Activated CD8-positive, alpha-beta T cell treated with anti-CD3 and anti-CD28 coated beads, Interleukin-2, amount 10 ng/mL, durations not matched to agents 7 days and 5 days (primary cell): ENCODE measurements around the gene GHRL. TPM values are rescaled to one million over a fixed set of nuclear protein-coding genes. Genes with fewer than 3 reads are reported as not detected.

Experiments
- ATAC-seq: fragments of 150-1000 bp; cut with Tn5 transposase; one replicate; pipeline ENCODE4 v1.10.0; 2021; ENCODE audit warnings: moderate library complexity
- CTCF ChIA-PET: fragments of 350-600 bp; sonication (Branson Sonifier 250); formaldehyde crosslinking; loops from one replicate; lab custom pipeline; 2021; ENCODE audit warnings: antibody characterized with exemption; lab: Charles Lee
- POLR2A ChIA-PET: fragments of 350-600 bp; sonication (Branson Sonifier 250); formaldehyde crosslinking; loops from one replicate; lab custom pipeline; 2021; ENCODE audit warnings: antibody characterized with exemption; lab: Charles Lee
- DNase-seq: peaks from one replicate; pipeline ENCODE4 v3.0.0-alpha.2; 2020
- H3K27ac Mint-ChIP-seq: one replicate; pipeline ENCODE4 v1.8.0; 2021; ENCODE audit warnings: mild to moderate bottlenecking, mixed read lengths
- H3K27me3 Mint-ChIP-seq: one replicate; pipeline ENCODE4 v1.8.0; 2021; ENCODE audit warnings: low read depth, mixed read lengths
- H3K36me3 Mint-ChIP-seq: one replicate; pipeline ENCODE4 v1.8.0; 2021; ENCODE audit warnings: low read depth, mixed read lengths
- H3K4me1 Mint-ChIP-seq: one replicate; pipeline ENCODE4 v1.8.0; 2021; ENCODE audit warnings: low read depth, mixed read lengths
- H3K4me3 Mint-ChIP-seq: one replicate; pipeline ENCODE4 v1.8.0; 2021; ENCODE audit warnings: mild to moderate bottlenecking, mixed read lengths
- H3K9me3 Mint-ChIP-seq: one replicate; pipeline ENCODE4 v1.8.0; 2022; ENCODE audit warnings: mixed read lengths; ENCODE audit not compliant: insufficient read depth
- total RNA-seq, 2 experiments: library from RNA; stranded (reverse); gene quantifications; one replicate each; pipeline ENCODE4 v1.2.3, GENCODE V29; 2021

Gene GHRL
- total RNA-seq, 2 experiments from 2014 or later, result 0.21 to 0.63 TPM

- Mint-ChIP-seq H3K9me3 (no peaks in the 10 kb centered on the region), H3K4me1 (peaks cover 18% of the 10 kb centered on the region), H3K27me3 (no peaks in the 10 kb centered on the region), H3K27ac (no peak overlapping the region), H3K4me3 (no peak overlapping the region), H3K36me3 (peaks cover 38% of the 10 kb centered on the region)
- ChIA-PET CTCF (interaction anchor here (1.3 kb wide), 1 partner anchor 31 kb away, joined by 4 read pairs; no protein-coding TSS in a partner anchor), POLR2A (no interaction called here)
- DNase-seq (no peak), ATAC-seq (no peak)
Observed at GRCh38 chr3:10294030-10294586, 1.4 kb upstream of the GHRL start.

DNA sequence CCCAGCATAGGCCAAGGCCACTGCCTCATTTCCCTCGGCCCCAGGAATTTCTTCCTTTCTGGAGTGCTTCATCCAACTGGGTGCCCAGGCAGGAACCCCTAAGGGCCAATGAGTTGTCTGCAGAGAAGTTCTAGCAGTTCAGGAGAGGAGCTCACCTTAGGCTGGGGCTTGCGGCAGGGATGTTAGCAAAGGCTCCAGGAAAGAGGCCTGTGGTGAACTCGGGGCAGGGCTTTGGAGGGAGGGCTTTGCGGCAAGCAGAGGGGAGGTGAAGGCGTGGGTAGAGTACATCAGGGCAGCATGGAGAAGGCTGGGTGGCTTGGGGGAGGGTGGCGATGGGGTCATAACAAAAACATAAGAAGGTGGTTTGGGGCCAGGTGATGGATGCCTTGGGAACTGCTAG, 1.1 kb downstream of the GHRL start:
- Mint-ChIP-seq H3K27ac (peak overlapping the region; percentile 50), H3K4me3 (no peak overlapping the region), H3K27me3 (no peaks in the 10 kb centered on the region), H3K4me1 (peaks cover 15% of the 10 kb centered on the region), H3K36me3 (peaks cover 41% of the 10 kb centered on the region), H3K9me3 (no peaks in the 10 kb centered on the region)
- no peak for ATAC-seq
- POLR2A ChIA-PET, result interaction anchor here (0.9 kb wide), 1 partner anchor 12 kb away, joined by 3 read pairs; no protein-coding TSS in a partner anchor
- CTCF ChIA-PET, result no interaction called here
- no peak for DNase-seq

- peaks cover 40% of the 10 kb centered on the region for H3K36me3 Mint-ChIP-seq
- no peak overlapping the region for H3K27ac Mint-ChIP-seq
- no peak for DNase-seq
- H3K27me3 Mint-ChIP-seq, result no peaks in the 10 kb centered on the region
- H3K4me3 Mint-ChIP-seq, result no peak overlapping the region
- CTCF ChIA-PET, result no interaction called here
- POLR2A ChIA-PET, result no interaction called here
- no peaks in the 10 kb centered on the region for H3K9me3 Mint-ChIP-seq
- ATAC-seq, result no peak
- peaks cover 15% of the 10 kb centered on the region for H3K4me1 Mint-ChIP-seq
Observed at GRCh38 chr3:10290481-10291176, 2.1 kb downstream of the GHRL start.

- ATAC-seq (no peak), DNase-seq (no peak)
- peaks cover 35% of the 10 kb centered on the region for H3K36me3 Mint-ChIP-seq
- H3K4me3 Mint-ChIP-seq, result no peak overlapping the region
- peaks cover 16% of the 10 kb centered on the region for H3K4me1 Mint-ChIP-seq
- ChIA-PET POLR2A (no interaction called here), CTCF (interaction anchor here (0.8 kb wide), 1 partner anchor 27 kb away, joined by 3 read pairs; no protein-coding TSS in a partner anchor)
- H3K27me3 Mint-ChIP-seq, result no peaks in the 10 kb centered on the region
- no peak overlapping the region for H3K27ac Mint-ChIP-seq
- H3K9me3 Mint-ChIP-seq, result no peaks in the 10 kb centered on the region
Observed at GRCh38 chr3:10289787-10290355, 2.9 kb downstream of the GHRL start.

DNA sequence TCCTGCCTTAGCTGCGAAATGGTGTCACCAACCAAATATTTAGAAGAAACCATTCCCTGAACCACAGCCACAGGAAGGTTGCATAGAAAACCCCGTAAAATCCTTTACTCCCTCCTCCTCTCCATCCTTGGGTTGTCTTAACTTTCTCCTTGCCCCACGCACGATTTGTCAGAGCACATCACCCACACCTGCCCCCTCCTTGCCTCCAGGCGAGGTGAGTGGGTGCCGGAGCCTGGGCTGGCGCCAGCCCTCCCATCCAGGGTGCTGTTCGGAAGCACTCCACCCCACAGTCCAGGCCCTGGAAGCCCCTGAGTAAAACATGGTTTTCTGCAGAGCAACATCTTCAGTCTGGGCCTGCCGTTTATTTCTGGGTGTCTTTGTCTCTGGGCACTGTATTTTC, 3.7 kb downstream of the GHRL start:
- Mint-ChIP-seq H3K27me3 (no peaks in the 10 kb centered on the region), H3K4me1 (peaks cover 23% of the 10 kb centered on the region), H3K4me3 (no peak overlapping the region), H3K9me3 (no peaks in the 10 kb centered on the region), H3K36me3 (peaks cover 33% of the 10 kb centered on the region), H3K27ac (no peak overlapping the region)
- POLR2A ChIA-PET, result no interaction called here
- DNase-seq (no peak), ATAC-seq (no peak)
- CTCF ChIA-PET, result no interaction called here

- H3K4me1 Mint-ChIP-seq, result peaks cover 29% of the 10 kb centered on the region
- ChIA-PET CTCF (interaction anchor here (1.6 to 6.9 kb wide), 2 partner anchors 25 to 356 kb away, joined by 4 to 53 read pairs; no protein-coding TSS in a partner anchor), POLR2A (no interaction called here)
Observed at GRCh38 chr3:10288575-10288960, 4.2 kb downstream of the GHRL start.

GRCh38 chr3:10287936-10288574, 4.7 kb downstream of the GHRL start:
- no peak overlapping the region for H3K27ac Mint-ChIP-seq
- CTCF ChIA-PET, result interaction anchor here (1.0 to 6.9 kb wide), 7 partner anchors 17 to 356 kb away, joined by 3 to 53 read pairs (median 4); no protein-coding TSS in a partner anchor
- no peak overlapping the region for H3K4me3 Mint-ChIP-seq
- ATAC-seq (no peak), DNase-seq (no peak)
- peaks cover 39% of the 10 kb centered on the region for H3K36me3 Mint-ChIP-seq
- POLR2A ChIA-PET, result interaction anchor here (0.6 kb wide), 1 partner anchor 201 kb away, joined by 3 read pairs; no protein-coding TSS in a partner anchor
- no peaks in the 10 kb centered on the region for H3K9me3 Mint-ChIP-seq
- H3K4me1 Mint-ChIP-seq, result peaks cover 30% of the 10 kb centered on the region
- H3K27me3 Mint-ChIP-seq, result no peaks in the 10 kb centered on the region

More at GRCh38 chr3:10288575-10288960, 4.2 kb downstream of the GHRL start:
- Mint-ChIP-seq H3K27ac (no peak overlapping the region), H3K27me3 (no peaks in the 10 kb centered on the region), H3K9me3 (no peaks in the 10 kb centered on the region), H3K36me3 (peaks cover 34% of the 10 kb centered on the region), H3K4me3 (no peak overlapping the region)
- ATAC-seq (no peak), DNase-seq (no peak)

GRCh38 chr3:10286596-10287295, 6.0 kb downstream of the GHRL start:
- Mint-ChIP-seq H3K9me3 (no peaks in the 10 kb centered on the region), H3K36me3 (peaks cover 37% of the 10 kb centered on the region)
- POLR2A ChIA-PET, result interaction anchor here (0.8 to 2.4 kb wide), 4 partner anchors 10 to 192 kb away, joined by 3 to 8 read pairs (median 3); partner anchors contain the start of gene SEC13

GRCh38 chr3:10286133-10286524, 6.6 kb downstream of the GHRL start:
- ATAC-seq (no peak), DNase-seq (no peak)
- Mint-ChIP-seq H3K27ac (no peak overlapping the region), H3K9me3 (no peaks in the 10 kb centered on the region), H3K36me3 (peaks cover 35% of the 10 kb centered on the region), H3K4me1 (peaks cover 15% of the 10 kb centered on the region), H3K4me3 (no peak overlapping the region), H3K27me3 (no peaks in the 10 kb centered on the region)
- ChIA-PET CTCF (interaction anchor here (0.5 to 6.9 kb wide), 14 partner anchors 15 to 353 kb away, joined by 3 to 53 read pairs (median 3); partner anchors contain the start of gene SEC13), POLR2A (interaction anchor here (0.6 to 2.4 kb wide), 5 partner anchors 10 to 508 kb away, joined by 3 to 8 read pairs (median 3); partner anchors contain the start of gene SEC13)

More at GRCh38 chr3:10286596-10287295, 6.0 kb downstream of the GHRL start:
- no peak overlapping the region for H3K4me3 Mint-ChIP-seq
- H3K27me3 Mint-ChIP-seq, result no peaks in the 10 kb centered on the region
- H3K4me1 Mint-ChIP-seq, result peaks cover 20% of the 10 kb centered on the region
- CTCF ChIA-PET, result interaction anchor here (0.9 to 6.9 kb wide), 12 partner anchors 16 to 354 kb away, joined by 3 to 53 read pairs (median 3); partner anchors contain the start of gene SEC13
- H3K27ac Mint-ChIP-seq, result peak overlapping the region; percentile 4
- peak; percentile 61 for ATAC-seq
- DNase-seq, result peak; percentile 62

DNA sequence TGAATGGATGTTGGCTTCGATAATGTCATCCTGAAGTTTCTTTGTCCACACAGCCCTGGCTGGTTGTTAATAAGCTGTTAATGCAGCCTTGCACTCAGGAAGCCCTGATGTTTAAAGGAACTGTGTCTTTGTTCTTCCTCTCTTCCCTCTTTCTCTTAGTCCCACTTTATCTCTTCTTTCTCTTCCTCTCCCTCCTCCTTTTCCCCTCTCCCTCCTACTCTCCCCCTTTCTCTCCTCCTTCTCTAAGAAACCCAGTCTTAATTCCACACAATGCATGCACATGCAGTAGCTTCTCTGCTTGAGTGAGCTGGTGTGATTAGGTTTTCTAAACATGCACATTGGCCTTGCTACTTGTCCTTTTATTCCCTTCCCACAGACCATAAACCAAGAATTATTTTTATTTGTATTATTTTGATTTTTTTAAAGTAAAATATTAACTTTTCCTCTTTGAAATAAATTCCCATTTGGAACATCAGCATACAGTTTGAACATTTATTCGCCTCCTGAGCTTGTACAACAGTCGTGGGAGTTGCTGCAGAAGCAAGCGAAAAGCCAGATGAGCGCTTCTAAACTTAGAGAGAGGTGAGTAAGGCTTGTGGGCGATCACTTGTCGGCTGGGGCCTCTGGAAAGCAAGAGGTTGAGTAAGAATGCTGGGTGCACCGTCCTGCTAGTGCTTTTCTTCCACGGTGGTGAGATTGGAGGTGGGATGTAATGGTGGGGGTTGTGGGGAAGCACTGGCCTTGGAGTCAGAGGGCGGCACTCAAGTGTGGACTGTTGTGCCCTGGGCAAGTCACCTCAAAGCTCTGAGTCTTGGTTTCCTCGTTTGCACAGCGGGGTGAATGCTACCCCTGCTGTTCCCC, 7.2 kb downstream of the GHRL start:
- no peak for ATAC-seq
- CTCF ChIA-PET, result interaction anchor here (0.5 to 6.9 kb wide), 11 partner anchors 15 to 353 kb away, joined by 3 to 53 read pairs (median 4); partner anchors contain the start of gene SEC13
- Mint-ChIP-seq H3K27me3 (no peaks in the 10 kb centered on the region), H3K4me3 (no peak overlapping the region), H3K4me1 (peaks cover 15% of the 10 kb centered on the region), H3K36me3 (peaks cover 41% of the 10 kb centered on the region), H3K9me3 (no peaks in the 10 kb centered on the region), H3K27ac (peak overlapping the region; percentile 21)
- POLR2A ChIA-PET, result interaction anchor here (0.5 to 2.4 kb wide), 4 partner anchors 9 to 507 kb away, joined by 3 to 8 read pairs (median 4); partner anchors contain the start of gene SEC13
- DNase-seq, result no peak
